Right ventricle myocardium superior (tissue), 1 donor: ENCODE data around the gene LOXL3. TPM values are rescaled to one million over a fixed set of nuclear protein-coding genes. Genes with fewer than 3 reads are reported as not detected.

ENCODE experiments used
- ATAC-seq: fragments of 200-7000 bp; cut with Tn5 transposase; one replicate; pipeline ENCODE4 v1.9.1; 2020; ENCODE audit warnings: mild to moderate bottlenecking; ENCODE audit not compliant: poor library complexity
- DNase-seq: peaks from one replicate; pipeline ENCODE4 v3.0.0-alpha.2; 2020
- intact Hi-C: fragments of 100-400 bp; cut with DNase I; formaldehyde crosslinking; loops from one replicate; pipeline ENCODE4 v1.11.2; 2022
- total RNA-seq: library from RNA; stranded (reverse); fragmentation: NEBNext Ultra II Directional; extraction: Animal tissue kit (Norgen Biotek cat#: 25700); gene quantifications from one replicate; pipeline ENCODE4 v1.2.1, GENCODE V29; 2021
- donor health status: DM: no; HTN: yes; CAD: no; lungs with severe emphysema.

The LOXL3 gene
- total RNA-seq, 1 donor from 2014 or later, result 3.6 TPM

- intact Hi-C loops, result no loop called here
- DNase-seq (no peak), ATAC-seq (no peak)
These were observed 20.3 kb downstream of the LOXL3 start for GRCh38 chr2:74533464-74533863.

- intact Hi-C loops, result no loop called here
- DNase-seq (no peak), ATAC-seq (no peak)
These were observed 21.5 kb downstream of the LOXL3 start for GRCh38 chr2:74532222-74532621.

GRCh38 chr2:74531666-74532065 lies 22.1 kb downstream of the LOXL3 start:
- intact Hi-C loops, result no loop called here
- ATAC-seq, result no peak
- DNase-seq, result no peak

- intact Hi-C loops, result no loop called here
- ATAC-seq (peak; percentile 30), DNase-seq (peak; percentile 66)
These were observed 23.2 kb downstream of the LOXL3 start for GRCh38 chr2:74530239-74531187.

GRCh38 chr2:74529357-74530238 lies 24.1 kb downstream of the LOXL3 start, which contains the start of the genes AUP1 and HTRA2:
AUP1 (minus strand) TSS chr2:74529706; CDS start chr2:74529629, 77 bp downstream.
HTRA2 (plus strand) TSS chr2:74529933; CDS start chr2:74530007, 74 bp downstream.
- intact Hi-C loops, result no loop called here
- peak; percentile 96 for ATAC-seq

GRCh38 chr2:74528600-74529356 lies 25.0 kb downstream of the LOXL3 start:
- no peak for ATAC-seq
- no peak for DNase-seq
- intact Hi-C loops, result no loop called here

More at GRCh38 chr2:74529357-74530238, 24.1 kb downstream of the LOXL3 start, which contains the start of the genes AUP1 and HTRA2:
- DNase-seq, result peak; percentile 99

GRCh38 chr2:74527741-74528140 lies 26.0 kb downstream of the LOXL3 start:
- intact Hi-C loops, result no loop called here
- ATAC-seq, result no peak
- no peak for DNase-seq

- intact Hi-C loops, result no loop called here
- no peak for DNase-seq
These were observed 27.0 kb downstream of the LOXL3 start for GRCh38 chr2:74526649-74527230.

GRCh38 chr2:74525717-74526648 lies 27.8 kb downstream of the LOXL3 start, which contains the start of gene DQX1:
DQX1 (minus strand) TSS chr2:74526231; CDS start chr2:74525729, 502 bp downstream.
- DNase-seq, result no peak
- intact Hi-C loops, result no loop called here
- no peak for ATAC-seq

More at GRCh38 chr2:74526649-74527230, 27.0 kb downstream of the LOXL3 start:
- no peak for ATAC-seq

GRCh38 chr2:74524955-74525716 lies 28.6 kb downstream of the LOXL3 start:
- DNase-seq (no peak), ATAC-seq (no peak)
- intact Hi-C loops, result no loop called here

- no peak for ATAC-seq
- DNase-seq, result no peak
- intact Hi-C loops, result no loop called here
These were observed 29.7 kb downstream of the LOXL3 start for GRCh38 chr2:74524005-74524404.

- intact Hi-C loops, result no loop called here
- no peak for ATAC-seq
- no peak for DNase-seq
These were observed 31.2 kb downstream of the LOXL3 start for GRCh38 chr2:74522516-74522915.

- intact Hi-C loops, result no loop called here
- ATAC-seq (no peak), DNase-seq (no peak)
These were observed 37.1 kb downstream of the LOXL3 start for GRCh38 chr2:74516650-74517049.

GRCh38 chr2:74515981-74516633 lies 37.6 kb downstream of the LOXL3 start:
- intact Hi-C loops, result no loop called here
- ATAC-seq, result peak; percentile 88
- peak; percentile 85 for DNase-seq

- ATAC-seq (no peak), DNase-seq (no peak)
- intact Hi-C loops, result no loop called here
These were observed 38.3 kb downstream of the LOXL3 start for GRCh38 chr2:74515271-74515980.
